ENCODE data around the gene AGAP6.
"Not testable (repeated sequence)": the region's sequence is repeated elsewhere in the genome, so short reads cannot be mapped to it uniquely, and the experiment has no call there.

AGAP6 gene

DNA sequence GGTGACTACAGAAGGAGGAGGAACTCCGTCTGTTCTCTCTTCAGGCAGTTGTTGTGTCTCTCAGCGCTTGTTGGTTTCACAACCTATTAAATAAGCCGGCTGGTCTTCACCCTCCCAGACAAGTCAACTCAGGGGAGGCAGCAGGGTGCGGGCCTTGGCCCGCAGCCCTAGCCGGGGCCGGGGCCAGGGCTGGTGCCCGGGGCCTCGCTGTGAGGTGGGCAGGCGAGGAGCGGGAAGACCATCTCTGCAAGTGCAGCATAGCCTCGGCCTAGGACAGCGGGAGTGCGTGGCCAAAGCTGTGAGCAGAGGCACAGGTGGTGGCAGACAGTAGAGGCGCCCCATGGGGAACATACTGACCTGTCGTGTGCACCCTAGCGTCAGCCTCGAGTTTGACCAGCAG, at the start of gene AGAP6:
TSS of gene AGAP6 (plus strand) at position 31 of the 400 bp plus-strand sequence. CDS start at position 341, 310 bp downstream.
- DNase-seq = not testable (repeated sequence)

GRCh38 chr10:49941447-49942338, 46.5 kb upstream of the AGAP6 start, which contains the start of the genes PARG and TIMM23B:
Gene PARG, minus strand, starts transcription at chr10:49942027. Its CDS starts 302 bp downstream, at chr10:49941725.
Gene TIMM23B, plus strand, starts transcription at chr10:49942053. Its CDS starts 142 bp downstream, at chr10:49942195.
- DNase-seq = peak; percentile 88

DNA sequence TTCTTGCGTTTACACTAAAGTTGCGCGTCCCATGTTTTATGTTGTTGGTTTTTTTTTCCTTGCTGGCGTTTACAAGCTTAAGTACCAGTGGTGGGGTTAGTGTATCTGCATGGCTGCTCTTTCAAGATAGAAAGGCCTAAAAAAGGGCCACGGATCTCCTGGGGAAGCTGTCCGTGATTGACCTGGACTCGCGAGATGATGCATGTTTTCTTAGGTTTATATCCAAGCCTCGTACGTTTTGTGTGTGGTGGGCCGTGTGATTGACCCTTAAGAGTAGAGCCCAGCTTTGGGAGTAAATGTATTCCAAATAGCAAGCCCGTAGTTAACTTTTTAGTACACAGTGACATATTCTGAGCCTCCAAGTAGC, 45.9 kb upstream of the AGAP6 start:
- DNase-seq = not testable (repeated sequence)

GRCh38 chr10:49943607-49944006, 44.6 kb upstream of the AGAP6 start:
- not testable (repeated sequence) for DNase-seq

GRCh38 chr10:49948142-49948541, 40.1 kb upstream of the AGAP6 start:
- not testable (repeated sequence) for DNase-seq

GRCh38 chr10:49948737-49949136, 39.5 kb upstream of the AGAP6 start:
- not testable (repeated sequence) for DNase-seq

DNA sequence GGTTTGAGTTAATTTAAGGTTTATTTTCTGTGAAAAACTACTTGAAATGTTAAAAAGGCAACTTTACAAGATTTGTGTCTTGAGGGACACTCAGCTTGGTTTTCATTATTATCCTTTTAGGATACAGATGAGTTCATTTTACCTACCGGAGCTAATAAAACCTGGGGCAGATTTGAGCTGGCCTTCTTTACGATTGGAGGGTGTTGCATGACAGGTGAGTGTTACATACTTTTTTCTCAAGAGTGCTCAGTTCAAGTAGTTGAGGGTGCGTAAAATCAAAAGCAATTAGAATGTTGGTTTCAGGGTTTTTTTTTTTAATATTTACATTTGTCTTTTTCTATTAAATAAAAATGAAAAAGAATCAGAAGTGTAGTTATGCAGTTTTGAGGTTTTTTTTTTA, 36.2 kb upstream of the AGAP6 start:
- not testable (repeated sequence) for DNase-seq

GRCh38 chr10:49953122-49953521, 35.1 kb upstream of the AGAP6 start:
- not testable (repeated sequence) for DNase-seq

- not testable (repeated sequence) for DNase-seq
Observed at GRCh38 chr10:49970331-49970857, 17.8 kb upstream of the AGAP6 start.

GRCh38 chr10:49971466-49971865, 16.7 kb upstream of the AGAP6 start:
- DNase-seq = not testable (repeated sequence)

- DNase-seq = not testable (repeated sequence)
Observed at GRCh38 chr10:49972094-49972493, 16.1 kb upstream of the AGAP6 start.

- DNase-seq = not testable (repeated sequence)
Observed at GRCh38 chr10:49977756-49978155, 10.4 kb upstream of the AGAP6 start.

DNA sequence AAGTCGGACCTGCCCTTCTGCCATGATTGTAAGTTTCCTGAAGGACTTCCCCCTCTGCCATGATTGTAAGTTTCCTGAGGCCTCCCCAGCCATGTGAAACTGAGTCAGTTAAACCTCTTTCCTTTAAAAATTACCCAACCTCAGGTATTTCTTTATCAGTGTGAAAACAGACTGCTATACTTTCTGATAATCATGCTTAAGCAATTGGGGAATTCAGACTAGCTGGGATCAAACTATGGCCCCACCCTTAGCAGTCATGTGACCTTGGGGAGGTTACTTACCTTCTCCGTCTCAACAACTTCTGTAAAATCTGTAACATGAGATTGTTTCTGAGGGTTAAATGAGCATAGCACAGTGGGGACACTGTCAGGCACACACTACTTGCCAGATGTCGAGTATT, 999 bp upstream of the AGAP6 start:
- not testable (repeated sequence) for DNase-seq

- DNase-seq = not testable (repeated sequence)
Observed at GRCh38 chr10:49995321-49995720, 7.1 kb downstream of the AGAP6 start.

DNA sequence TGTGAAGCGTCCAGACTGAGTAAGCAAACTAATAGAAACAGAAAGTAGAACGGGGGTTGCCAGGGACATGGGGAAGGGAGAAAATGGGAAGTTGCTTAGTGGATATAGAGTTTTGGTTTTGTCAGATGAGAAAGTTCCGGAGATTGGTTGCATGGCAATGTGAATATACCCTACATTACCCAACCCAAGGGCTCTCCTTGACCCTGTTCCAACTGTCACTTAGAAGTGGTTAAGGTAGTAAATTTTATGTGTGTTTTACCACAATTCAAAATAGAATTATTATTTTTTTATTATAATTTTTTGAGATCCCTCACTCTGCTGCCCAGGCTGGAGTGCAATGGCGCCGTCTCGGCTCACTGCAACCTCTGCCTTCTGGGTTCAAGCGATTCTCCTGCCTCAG, 25.8 kb downstream of the AGAP6 start:
- not testable (repeated sequence) for DNase-seq

DNA sequence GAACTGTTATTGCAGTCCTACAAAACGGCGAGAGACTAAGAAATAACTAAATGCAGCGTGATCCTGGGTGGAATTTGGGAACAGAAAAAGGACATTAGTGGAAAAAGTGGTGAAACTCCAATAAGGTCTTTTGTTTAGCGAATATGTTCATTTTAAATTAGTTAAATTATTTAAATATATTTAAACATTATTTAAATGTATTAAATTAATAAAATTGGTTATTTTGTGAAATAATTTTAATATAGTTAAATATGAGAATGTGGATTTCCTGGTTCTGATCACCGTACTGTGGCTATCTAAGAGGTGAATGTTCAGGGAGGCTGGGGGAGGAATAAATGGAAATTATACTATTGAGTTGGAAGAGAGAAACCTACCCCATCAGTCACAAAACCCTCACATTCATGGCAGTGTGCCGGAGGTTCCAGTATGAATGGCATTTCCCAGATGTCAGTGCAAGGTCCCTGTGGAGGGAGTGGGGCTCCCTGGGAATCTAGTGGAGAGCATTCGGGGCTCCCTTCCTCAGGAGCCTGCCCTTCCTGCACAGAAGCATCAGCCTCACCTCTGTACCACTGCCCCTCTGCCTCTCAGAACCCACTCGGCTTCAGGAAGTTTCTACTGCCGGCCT, 27.5 kb downstream of the AGAP6 start:
- DNase-seq = not testable (repeated sequence)

- DNase-seq = not testable (repeated sequence)
Observed at GRCh38 chr10:50016926-50017325, 28.7 kb downstream of the AGAP6 start.

DNA sequence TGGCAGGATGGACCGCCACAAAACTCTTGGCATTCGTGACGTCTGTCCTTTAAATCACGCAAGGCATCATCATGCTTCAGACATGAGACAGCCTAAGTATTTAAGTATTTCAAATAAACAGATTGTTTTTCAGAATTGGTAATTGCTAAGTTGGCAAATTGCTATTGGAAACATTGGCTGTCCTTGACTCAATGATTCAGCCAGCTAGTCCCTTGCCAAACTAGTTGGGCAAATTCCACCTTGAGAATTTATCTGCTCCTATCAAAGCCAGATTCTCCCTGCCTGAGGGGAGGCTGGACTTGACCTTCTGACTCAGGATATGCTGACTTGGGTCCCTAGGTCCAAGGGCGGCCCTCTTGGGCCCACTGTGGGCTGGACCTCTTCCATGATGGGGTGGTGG, 29.4 kb downstream of the AGAP6 start:
- not testable (repeated sequence) for DNase-seq

DNA sequence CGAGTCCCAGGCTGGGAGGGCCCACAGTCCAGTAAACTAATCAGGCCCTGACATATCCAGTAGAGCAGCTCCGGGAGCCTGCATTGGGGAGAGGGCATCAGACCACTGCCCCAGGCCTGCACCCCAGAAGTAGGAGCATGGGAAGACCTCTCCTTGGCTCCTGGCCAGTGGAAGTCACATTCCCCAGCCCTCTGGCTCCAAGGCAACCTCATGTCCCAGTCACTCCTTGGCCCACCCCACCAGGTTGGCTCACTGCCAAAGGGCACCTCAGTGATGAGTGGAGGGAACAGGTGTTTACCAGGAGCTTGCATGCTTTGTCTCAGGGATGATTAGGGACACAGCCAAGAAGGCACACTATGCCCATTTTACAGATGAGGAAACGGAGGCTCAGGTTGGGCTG, 31.1 kb downstream of the AGAP6 start:
- DNase-seq = not testable (repeated sequence)

GRCh38 chr10:50020451-50021024, 32.3 kb downstream of the AGAP6 start:
- DNase-seq = not testable (repeated sequence)

GRCh38 chr10:50021646-50022045, 33.4 kb downstream of the AGAP6 start:
- no peak for DNase-seq

GRCh38 chr10:50024716-50025383, 36.6 kb downstream of the AGAP6 start:
- DNase-seq = not testable (repeated sequence)
